K562 (cell line): ENCODE measurements around the gene HOXB1. TPM values are rescaled to one million over a fixed set of nuclear protein-coding genes. Genes with fewer than 3 reads are reported as not detected.

Source experiments
- ATF7 ChIP-seq: fragments of 450-650 bp; IDR thresholded peaks from 2 replicates; pipeline ENCODE4 v1.7.1; 2014; ENCODE audit warnings: mild to moderate bottlenecking, moderate library complexity
- DMBX1 ChIP-seq: fragments of 250-450 bp; sonication (Bioruptor Pico); IDR thresholded peaks from 2 replicates; pipeline ENCODE4 v1.8.0; 2022; ENCODE audit warnings: inconsistent platforms, mild to moderate bottlenecking, moderate library complexity, borderline replicate concordance
- HIVEP1 ChIP-seq: fragments of 250-450 bp; sonication (Bioruptor Pico); IDR thresholded peaks from 2 replicates; pipeline ENCODE4 v1.4.0; 2020; ENCODE audit warnings: mild to moderate bottlenecking
- KDM1A ChIP-seq, 2 experiments: fragments of 450-650 bp; IDR thresholded peaks; 2 replicates each; pipeline ENCODE4 v1.6.1; 2016; ENCODE audit warnings: mild to moderate bottlenecking in 2 of 2
- NR2C1 ChIP-seq, 2 experiments: fragments of 450-650 bp; IDR thresholded peaks; 2 replicates each; pipeline ENCODE4 v1.6.1; 2017; ENCODE audit warnings: mild to moderate bottlenecking in 2 of 2, antibody characterized with exemption in 1 of 2, inconsistent platforms in 1 of 2, missing compliant biosample characterization in 1 of 2, missing genetic modification characterization in 1 of 2
- PTBP1 ChIP-seq: fragments of 200-400 bp; formaldehyde crosslinking; IDR thresholded peaks from 2 replicates; pipeline ENCODE4 v1.6.1; 2017; ENCODE audit warnings: low read depth, low read length
- RCOR1 ChIP-seq, 2 experiments: IDR thresholded peaks; 2 replicates each; pipeline ENCODE4 v1.6.1; 2012; ENCODE audit warnings: low read depth in 2 of 2, low read length in 2 of 2, borderline replicate concordance in 1 of 2, improper control_type of control experiment in 1 of 2
- TSC22D4 ChIP-seq: fragments of 450-650 bp; IDR thresholded peaks from 2 replicates; pipeline ENCODE4 v1.6.1; 2016; ENCODE audit warnings: missing genetic modification characterization, missing biosample characterization, control low read depth
- ZFX ChIP-seq: sonication (generic); formaldehyde crosslinking; IDR thresholded peaks from 2 replicates; pipeline ENCODE4 v1.8.0; 2022; ENCODE audit warnings: mild to moderate bottlenecking, missing genetic modification reagents, moderate library complexity
- polyA plus RNA-seq, 8 experiments: library from polyadenylated mRNA; depleted of rRNA in 4 of 8; stranded (reverse) in 5 of 8; unstranded in 3 of 8; fragments of >200 nt; fragmentation: Nextera tagmentation in 2 of 8; fragmentation: Illumina TruSeq in 1 of 8; extraction: Ambion mirVana in 2 of 8; extraction: Trizol in 1 of 8; gene quantifications; 2 replicates each; pipeline versions ENCODE4 v1.2.1 to v1.2.3, GENCODE V29; 2011 to 2014; ENCODE audit warnings: inconsistent platforms in 1 of 8, missing spikeins in 1 of 8
- total RNA-seq, 7 experiments: library from RNA; depleted of rRNA in 6 of 7; stranded (reverse); fragments of >200 nt in 6 of 7; fragmentation: Illumina TruSeq in 2 of 7; extraction: Trizol in 2 of 7; gene quantifications; 2 replicates each; pipeline versions ENCODE4 v1.2.1 to v1.2.3, GENCODE V29; 2011 to 2021; ENCODE audit warnings: low replicate concordance in 1 of 7
- TF ChIP-seq, protein P1 (sequence below): fragments of 450-650 bp; IDR thresholded peaks from 2 replicates; pipeline ENCODE4 v1.6.1; 2017; ENCODE audit warnings: antibody characterized with exemption, mild to moderate bottlenecking
- TF ChIP-seq, protein P2 (sequence below): fragments of 450-650 bp; conservative IDR thresholded peaks from 2 replicates; pipeline ENCODE4 v1.6.1; 2016; ENCODE audit warnings: missing genetic modification characterization, low read depth, mild to moderate bottlenecking, missing compliant biosample characterization, moderate library complexity
- TF ChIP-seq, protein P3 (sequence below), 2 experiments: fragments of 150-350 bp in 1 of 2; IDR thresholded peaks; 2 replicates each; pipeline ENCODE4 v1.6.1; 2012 to 2016; ENCODE audit warnings: low read depth in 2 of 2, low read length in 2 of 2, mild to moderate bottlenecking in 1 of 2, moderate library complexity in 1 of 2
- TF ChIP-seq, protein P4 (sequence below), 2 experiments: IDR thresholded peaks; 2 replicates each; pipeline ENCODE4 v1.6.1; 2012; ENCODE audit warnings: improper control_type of control experiment in 2 of 2, low read depth in 2 of 2, low read length in 2 of 2, borderline replicate concordance in 1 of 2
- TF ChIP-seq, protein P5 (sequence below): fragments of 450-650 bp; formaldehyde crosslinking; IDR thresholded peaks from 2 replicates; pipeline ENCODE4 v1.4.0; 2020; ENCODE audit warnings: mild to moderate bottlenecking, mixed read lengths

The HOXB1 gene
- total and polyA plus RNA-seq, 9 of the 15 experiments (the other 6 are each of a cell fraction or from before 2014, with no cell fraction given): 0.04 TPM; not detected in 8

DNA sequence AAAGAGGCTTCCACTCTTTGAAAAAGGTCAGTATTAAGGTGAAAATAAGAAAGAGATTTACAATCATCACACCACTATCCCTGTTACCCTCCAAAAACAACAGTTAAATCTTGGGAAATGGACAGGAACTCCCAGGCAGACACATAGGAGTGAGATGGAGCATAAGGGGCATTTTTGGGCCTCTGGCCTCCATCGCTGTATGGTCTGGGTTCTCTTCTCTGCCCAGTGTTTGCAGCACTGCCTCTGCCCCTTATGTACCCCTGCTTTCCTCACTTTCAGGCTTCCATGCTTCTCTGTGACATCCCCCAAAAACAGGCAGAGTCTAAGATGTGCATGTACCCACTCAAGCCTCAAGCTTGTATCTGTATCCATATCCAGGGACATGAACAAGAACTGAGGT lies 14.7 kb upstream of the HOXB1 start (continued):
- TF ChIP-seq, protein P1, sequence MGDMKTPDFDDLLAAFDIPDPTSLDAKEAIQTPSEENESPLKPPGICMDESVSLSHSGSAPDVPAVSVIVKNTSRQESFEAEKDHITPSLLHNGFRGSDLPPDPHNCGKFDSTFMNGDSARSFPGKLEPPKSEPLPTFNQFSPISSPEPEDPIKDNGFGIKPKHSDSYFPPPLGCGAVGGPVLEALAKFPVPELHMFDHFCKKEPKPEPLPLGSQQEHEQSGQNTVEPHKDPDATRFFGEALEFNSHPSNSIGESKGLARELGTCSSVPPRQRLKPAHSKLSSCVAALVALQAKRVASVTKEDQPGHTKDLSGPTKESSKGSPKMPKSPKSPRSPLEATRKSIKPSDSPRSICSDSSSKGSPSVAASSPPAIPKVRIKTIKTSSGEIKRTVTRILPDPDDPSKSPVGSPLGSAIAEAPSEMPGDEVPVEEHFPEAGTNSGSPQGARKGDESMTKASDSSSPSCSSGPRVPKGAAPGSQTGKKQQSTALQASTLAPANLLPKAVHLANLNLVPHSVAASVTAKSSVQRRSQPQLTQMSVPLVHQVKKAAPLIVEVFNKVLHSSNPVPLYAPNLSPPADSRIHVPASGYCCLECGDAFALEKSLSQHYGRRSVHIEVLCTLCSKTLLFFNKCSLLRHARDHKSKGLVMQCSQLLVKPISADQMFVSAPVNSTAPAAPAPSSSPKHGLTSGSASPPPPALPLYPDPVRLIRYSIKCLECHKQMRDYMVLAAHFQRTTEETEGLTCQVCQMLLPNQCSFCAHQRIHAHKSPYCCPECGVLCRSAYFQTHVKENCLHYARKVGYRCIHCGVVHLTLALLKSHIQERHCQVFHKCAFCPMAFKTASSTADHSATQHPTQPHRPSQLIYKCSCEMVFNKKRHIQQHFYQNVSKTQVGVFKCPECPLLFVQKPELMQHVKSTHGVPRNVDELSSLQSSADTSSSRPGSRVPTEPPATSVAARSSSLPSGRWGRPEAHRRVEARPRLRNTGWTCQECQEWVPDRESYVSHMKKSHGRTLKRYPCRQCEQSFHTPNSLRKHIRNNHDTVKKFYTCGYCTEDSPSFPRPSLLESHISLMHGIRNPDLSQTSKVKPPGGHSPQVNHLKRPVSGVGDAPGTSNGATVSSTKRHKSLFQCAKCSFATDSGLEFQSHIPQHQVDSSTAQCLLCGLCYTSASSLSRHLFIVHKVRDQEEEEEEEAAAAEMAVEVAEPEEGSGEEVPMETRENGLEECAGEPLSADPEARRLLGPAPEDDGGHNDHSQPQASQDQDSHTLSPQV: peak; percentile 21; the same call in 1 of the 2 replicates
- no peak for TF ChIP-seq RCOR1 (IDR thresholded peaks at IDR 0.05; ENCODE audit: borderline replicate concordance in 1 of 2, low read depth in 2 of 2, low read length in 2 of 2)
- 0 out of 2 replicates have a peak, but pooled peaks have one; percentile 16 for TF ChIP-seq TSC22D4 (tag)
- no peak for TF ChIP-seq KDM1A (IDR thresholded peaks at IDR 0.05)
- no peak for TF ChIP-seq NR2C1 (IDR thresholded peaks at IDR 0.05)
- no peak for TF ChIP-seq NR2C1 (tag; IDR thresholded peaks at IDR 0.05)
- TF ChIP-seq ZFX (CRISPR knock-in tag): peak; percentile 57; the same call in 1 of the 2 replicates
- TF ChIP-seq, protein P2, sequence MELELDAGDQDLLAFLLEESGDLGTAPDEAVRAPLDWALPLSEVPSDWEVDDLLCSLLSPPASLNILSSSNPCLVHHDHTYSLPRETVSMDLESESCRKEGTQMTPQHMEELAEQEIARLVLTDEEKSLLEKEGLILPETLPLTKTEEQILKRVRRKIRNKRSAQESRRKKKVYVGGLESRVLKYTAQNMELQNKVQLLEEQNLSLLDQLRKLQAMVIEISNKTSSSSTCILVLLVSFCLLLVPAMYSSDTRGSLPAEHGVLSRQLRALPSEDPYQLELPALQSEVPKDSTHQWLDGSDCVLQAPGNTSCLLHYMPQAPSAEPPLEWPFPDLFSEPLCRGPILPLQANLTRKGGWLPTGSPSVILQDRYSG (tag): 0 out of 2 replicates have a peak, but pooled peaks have one; percentile 52
- TF ChIP-seq, protein P3, sequence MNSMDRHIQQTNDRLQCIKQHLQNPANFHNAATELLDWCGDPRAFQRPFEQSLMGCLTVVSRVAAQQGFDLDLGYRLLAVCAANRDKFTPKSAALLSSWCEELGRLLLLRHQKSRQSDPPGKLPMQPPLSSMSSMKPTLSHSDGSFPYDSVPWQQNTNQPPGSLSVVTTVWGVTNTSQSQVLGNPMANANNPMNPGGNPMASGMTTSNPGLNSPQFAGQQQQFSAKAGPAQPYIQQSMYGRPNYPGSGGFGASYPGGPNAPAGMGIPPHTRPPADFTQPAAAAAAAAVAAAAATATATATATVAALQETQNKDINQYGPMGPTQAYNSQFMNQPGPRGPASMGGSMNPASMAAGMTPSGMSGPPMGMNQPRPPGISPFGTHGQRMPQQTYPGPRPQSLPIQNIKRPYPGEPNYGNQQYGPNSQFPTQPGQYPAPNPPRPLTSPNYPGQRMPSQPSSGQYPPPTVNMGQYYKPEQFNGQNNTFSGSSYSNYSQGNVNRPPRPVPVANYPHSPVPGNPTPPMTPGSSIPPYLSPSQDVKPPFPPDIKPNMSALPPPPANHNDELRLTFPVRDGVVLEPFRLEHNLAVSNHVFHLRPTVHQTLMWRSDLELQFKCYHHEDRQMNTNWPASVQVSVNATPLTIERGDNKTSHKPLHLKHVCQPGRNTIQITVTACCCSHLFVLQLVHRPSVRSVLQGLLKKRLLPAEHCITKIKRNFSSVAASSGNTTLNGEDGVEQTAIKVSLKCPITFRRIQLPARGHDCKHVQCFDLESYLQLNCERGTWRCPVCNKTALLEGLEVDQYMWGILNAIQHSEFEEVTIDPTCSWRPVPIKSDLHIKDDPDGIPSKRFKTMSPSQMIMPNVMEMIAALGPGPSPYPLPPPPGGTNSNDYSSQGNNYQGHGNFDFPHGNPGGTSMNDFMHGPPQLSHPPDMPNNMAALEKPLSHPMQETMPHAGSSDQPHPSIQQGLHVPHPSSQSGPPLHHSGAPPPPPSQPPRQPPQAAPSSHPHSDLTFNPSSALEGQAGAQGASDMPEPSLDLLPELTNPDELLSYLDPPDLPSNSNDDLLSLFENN (IDR thresholded peaks at IDR 0.05; ENCODE audit: low read depth in 2 of 2, low read length in 2 of 2): no peak
- TF ChIP-seq, protein P4, sequence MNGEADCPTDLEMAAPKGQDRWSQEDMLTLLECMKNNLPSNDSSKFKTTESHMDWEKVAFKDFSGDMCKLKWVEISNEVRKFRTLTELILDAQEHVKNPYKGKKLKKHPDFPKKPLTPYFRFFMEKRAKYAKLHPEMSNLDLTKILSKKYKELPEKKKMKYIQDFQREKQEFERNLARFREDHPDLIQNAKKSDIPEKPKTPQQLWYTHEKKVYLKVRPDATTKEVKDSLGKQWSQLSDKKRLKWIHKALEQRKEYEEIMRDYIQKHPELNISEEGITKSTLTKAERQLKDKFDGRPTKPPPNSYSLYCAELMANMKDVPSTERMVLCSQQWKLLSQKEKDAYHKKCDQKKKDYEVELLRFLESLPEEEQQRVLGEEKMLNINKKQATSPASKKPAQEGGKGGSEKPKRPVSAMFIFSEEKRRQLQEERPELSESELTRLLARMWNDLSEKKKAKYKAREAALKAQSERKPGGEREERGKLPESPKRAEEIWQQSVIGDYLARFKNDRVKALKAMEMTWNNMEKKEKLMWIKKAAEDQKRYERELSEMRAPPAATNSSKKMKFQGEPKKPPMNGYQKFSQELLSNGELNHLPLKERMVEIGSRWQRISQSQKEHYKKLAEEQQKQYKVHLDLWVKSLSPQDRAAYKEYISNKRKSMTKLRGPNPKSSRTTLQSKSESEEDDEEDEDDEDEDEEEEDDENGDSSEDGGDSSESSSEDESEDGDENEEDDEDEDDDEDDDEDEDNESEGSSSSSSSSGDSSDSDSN (IDR thresholded peaks at IDR 0.05; ENCODE audit: borderline replicate concordance in 1 of 2, low read depth in 2 of 2, low read length in 2 of 2): peak in 1 of 2 experiments; percentile 62; a peak in 1 of 4 replicates
- no peak for TF ChIP-seq ATF7
- no peak for TF ChIP-seq DMBX1
- TF ChIP-seq HIVEP1 (CRISPR knock-in tag): no peak
- TF ChIP-seq, protein P5, sequence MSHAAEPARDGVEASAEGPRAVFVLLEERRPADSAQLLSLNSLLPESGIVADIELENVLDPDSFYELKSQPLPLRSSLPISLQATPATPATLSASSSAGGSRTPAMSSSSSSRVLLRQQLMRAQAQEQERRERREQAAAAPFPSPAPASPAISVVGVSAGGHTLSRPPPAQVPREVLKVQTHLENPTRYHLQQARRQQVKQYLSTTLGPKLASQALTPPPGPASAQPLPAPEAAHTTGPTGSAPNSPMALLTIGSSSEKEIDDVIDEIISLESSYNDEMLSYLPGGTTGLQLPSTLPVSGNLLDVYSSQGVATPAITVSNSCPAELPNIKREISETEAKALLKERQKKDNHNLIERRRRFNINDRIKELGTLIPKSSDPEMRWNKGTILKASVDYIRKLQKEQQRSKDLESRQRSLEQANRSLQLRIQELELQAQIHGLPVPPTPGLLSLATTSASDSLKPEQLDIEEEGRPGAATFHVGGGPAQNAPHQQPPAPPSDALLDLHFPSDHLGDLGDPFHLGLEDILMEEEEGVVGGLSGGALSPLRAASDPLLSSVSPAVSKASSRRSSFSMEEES (CRISPR knock-in tag): no peak
- TF ChIP-seq PTBP1: no peak
